Mammary epithelial cell (primary cell): ENCODE results near the gene MICAL2.

ENCODE experiments used
- CTCF ChIP-seq, 2 donors: IDR thresholded peaks in 1 of 2; conservative IDR thresholded peaks in 1 of 2; 2 replicates each; pipeline ENCODE4 v1.5.1; 2011 to 2012; ENCODE audit warnings: inconsistent platforms in 2 of 2, low read length in 2 of 2, mild to moderate bottlenecking in 2 of 2, control low read depth in 1 of 2, low read depth in 1 of 2; ENCODE audit not compliant: insufficient read depth in 1 of 2; ENCODE audit errors: extremely low read depth in 1 of 2
- EZH2 ChIP-seq: IDR thresholded peaks from 2 replicates; pipeline ENCODE4 v1.6.1; 2012; ENCODE audit warnings: low read length, inconsistent platforms, borderline replicate concordance

GRCh38 chr11:12213883-12214282 lies 103.5 kb downstream of the MICAL2 start:
- TF ChIP-seq CTCF (conservative IDR thresholded peaks at IDR 0.05 in 1 of 2, IDR thresholded peaks at IDR 0.05 in 1 of 2; ENCODE audit: extremely low read depth in 1 of 2, insufficient read depth in 1 of 2, low read depth in 1 of 2, low read length in 2 of 2) (no peak), EZH2 (no peak)
